OCI-LY3 (cell line): ENCODE results near the gene CASP6.

Experiments used
- H2AFZ ChIP-seq: fragments of 200-600, 300-600 bp; shearing (Covaris generic); 2 replicates; pipeline ENCODE4 v1.6.0; 2014; ENCODE audit warnings: antibody characterized with exemption, low read depth, low read length
- H3K27ac ChIP-seq: fragments of 200-600, 300-600 bp; sonication (generic); 2 replicates; pipeline ENCODE4 v1.5.1; 2014; ENCODE audit warnings: mild to moderate bottlenecking, low read length, moderate library complexity, mixed read lengths
- H3K27me3 ChIP-seq: fragments of 200-600, 300-600 bp; sonication (generic); 2 replicates; pipeline ENCODE4 v1.6.1; 2014; ENCODE audit warnings: low read depth, low read length, mixed read lengths
- H3K36me3 ChIP-seq: fragments of 200-600, 300-600 bp; sonication (generic); replicated peaks from 2 replicates; pipeline ENCODE3; 2014; ENCODE audit warnings: low read depth, low read length, mixed read lengths
- H3K4me1 ChIP-seq: fragments of 300-600, 200-600 bp; sonication (generic); 2 replicates; pipeline ENCODE4 v1.6.1; 2014; ENCODE audit warnings: low read length, mixed read lengths
- H3K4me2 ChIP-seq: fragments of 200-600, 300-600 bp; sonication (generic); 2 replicates; pipeline ENCODE4 v1.6.1; 2014; ENCODE audit warnings: low read length, mixed read lengths
- H3K4me3 ChIP-seq: fragments of 300-600, 200-600 bp; sonication (generic); 2 replicates; pipeline ENCODE4 v1.5.1; 2014; ENCODE audit warnings: antibody characterized with exemption, mild to moderate bottlenecking, low read length, moderate library complexity
- H3K79me2 ChIP-seq: fragments of 300-600, 200-600 bp; shearing (Covaris generic); 2 replicates; pipeline ENCODE4 v1.6.1; 2014; ENCODE audit warnings: mild to moderate bottlenecking, low read length, mixed read lengths
- H3K9ac ChIP-seq: fragments of 300-600, 200-600 bp; shearing (Covaris generic); 2 replicates; pipeline ENCODE4 v1.6.0; 2014; ENCODE audit warnings: mild to moderate bottlenecking, low read length, moderate library complexity
- H3K9me3 ChIP-seq: fragments of 200-600, 300-600 bp; shearing (Covaris generic); 2 replicates; pipeline ENCODE4 v1.6.1; 2014; ENCODE audit warnings: low read length, mixed read lengths; ENCODE audit not compliant: insufficient read depth
- H4K20me1 ChIP-seq: fragments of 200-600, 300-600 bp; sonication (generic); 2 replicates; pipeline ENCODE4 v1.6.1; 2016; ENCODE audit warnings: low read length, mixed read lengths; ENCODE audit not compliant: insufficient read depth
- EZH2phosphoT487 ChIP-seq: fragments of 200-600 bp; shearing (Covaris generic); IDR thresholded peaks from 2 replicates; pipeline ENCODE4 v1.6.1; 2018; ENCODE audit warnings: antibody characterized with exemption, mixed run types, low read depth
- TF ChIP-seq, protein P1 (sequence below): fragments of 200-600, 300-600 bp; sonication (generic); IDR thresholded peaks from 2 replicates; pipeline ENCODE4 v1.5.1; 2014; ENCODE audit warnings: antibody characterized with exemption, low read length, low read depth

Gene CASP6

DNA sequence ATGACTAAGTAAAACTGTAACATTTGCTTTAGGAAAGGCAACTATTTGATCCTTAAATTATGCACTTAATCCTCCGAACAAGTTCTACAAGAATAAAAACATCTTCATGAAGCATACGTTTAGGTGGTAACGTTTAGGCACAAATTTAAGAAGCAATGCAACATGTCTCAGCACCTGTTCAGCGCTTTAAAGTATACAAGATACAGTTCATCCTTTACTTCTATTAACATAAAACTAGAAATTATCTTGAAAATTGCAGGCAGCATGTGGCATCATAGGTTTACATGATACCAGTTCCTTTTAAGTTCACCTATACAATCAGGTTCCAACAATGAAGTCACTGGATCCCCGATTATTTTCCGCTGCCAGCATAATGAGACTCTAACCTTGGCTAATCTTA is 25.1 kb upstream of the CASP6 start:
- Histone ChIP-seq H3K4me2 (peak overlapping the region; percentile 86), H3K9me3 (no peaks in the 10 kb centered on the region), H3K36me3 (peaks cover 4% of the 10 kb centered on the region), H3K4me1 (peaks cover 18% of the 10 kb centered on the region), H3K9ac (no peak overlapping the region), H2AFZ (no peak overlapping the region), H3K79me2 (peaks cover 6% of the 10 kb centered on the region), H4K20me1 (no peaks in the 10 kb centered on the region), H3K4me3 (peak overlapping the region; percentile 92), H3K27ac (no peak overlapping the region), H3K27me3 (no peaks in the 10 kb centered on the region)
- TF ChIP-seq EZH2phosphoT487: no peak
- TF ChIP-seq, protein P1, sequence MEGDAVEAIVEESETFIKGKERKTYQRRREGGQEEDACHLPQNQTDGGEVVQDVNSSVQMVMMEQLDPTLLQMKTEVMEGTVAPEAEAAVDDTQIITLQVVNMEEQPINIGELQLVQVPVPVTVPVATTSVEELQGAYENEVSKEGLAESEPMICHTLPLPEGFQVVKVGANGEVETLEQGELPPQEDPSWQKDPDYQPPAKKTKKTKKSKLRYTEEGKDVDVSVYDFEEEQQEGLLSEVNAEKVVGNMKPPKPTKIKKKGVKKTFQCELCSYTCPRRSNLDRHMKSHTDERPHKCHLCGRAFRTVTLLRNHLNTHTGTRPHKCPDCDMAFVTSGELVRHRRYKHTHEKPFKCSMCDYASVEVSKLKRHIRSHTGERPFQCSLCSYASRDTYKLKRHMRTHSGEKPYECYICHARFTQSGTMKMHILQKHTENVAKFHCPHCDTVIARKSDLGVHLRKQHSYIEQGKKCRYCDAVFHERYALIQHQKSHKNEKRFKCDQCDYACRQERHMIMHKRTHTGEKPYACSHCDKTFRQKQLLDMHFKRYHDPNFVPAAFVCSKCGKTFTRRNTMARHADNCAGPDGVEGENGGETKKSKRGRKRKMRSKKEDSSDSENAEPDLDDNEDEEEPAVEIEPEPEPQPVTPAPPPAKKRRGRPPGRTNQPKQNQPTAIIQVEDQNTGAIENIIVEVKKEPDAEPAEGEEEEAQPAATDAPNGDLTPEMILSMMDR: no peak

DNA sequence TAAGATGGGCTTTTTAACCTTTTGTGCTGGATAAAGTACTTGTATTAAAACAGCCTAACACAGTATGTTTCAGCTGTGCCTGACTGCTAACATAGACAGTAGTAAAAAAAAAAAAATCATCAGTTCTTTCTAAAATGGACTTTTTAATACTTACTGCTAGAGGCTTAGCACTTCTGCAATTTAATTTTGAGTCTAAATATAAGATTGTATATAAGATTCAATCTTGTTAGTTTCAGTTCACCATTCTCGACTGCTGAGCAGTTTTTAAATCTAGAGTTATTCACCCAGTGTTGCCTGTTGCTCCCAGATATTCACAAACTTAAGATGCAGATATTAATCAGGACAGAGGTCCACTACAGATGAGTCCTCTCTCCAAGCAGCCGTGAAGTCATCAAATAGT is 19.9 kb upstream of the CASP6 start:
- TF ChIP-seq, protein P1: no peak
- no peak for TF ChIP-seq EZH2phosphoT487
- H3K27me3 ChIP-seq: no peaks in the 10 kb centered on the region
- no peak overlapping the region for H2AFZ ChIP-seq
- H3K27ac ChIP-seq: no peak overlapping the region
- H3K4me3 ChIP-seq: no peak overlapping the region
- no peaks in the 10 kb centered on the region for H3K9me3 ChIP-seq
- no peaks in the 10 kb centered on the region for H4K20me1 ChIP-seq
- H3K4me1 ChIP-seq: peaks cover 12% of the 10 kb centered on the region
- H3K36me3 ChIP-seq: peaks cover 6% of the 10 kb centered on the region
- peaks cover 8% of the 10 kb centered on the region for H3K79me2 ChIP-seq
- peak overlapping the region; percentile 23; the same call in 1 of the 2 replicates for H3K4me2 ChIP-seq
- no peak overlapping the region for H3K9ac ChIP-seq

DNA sequence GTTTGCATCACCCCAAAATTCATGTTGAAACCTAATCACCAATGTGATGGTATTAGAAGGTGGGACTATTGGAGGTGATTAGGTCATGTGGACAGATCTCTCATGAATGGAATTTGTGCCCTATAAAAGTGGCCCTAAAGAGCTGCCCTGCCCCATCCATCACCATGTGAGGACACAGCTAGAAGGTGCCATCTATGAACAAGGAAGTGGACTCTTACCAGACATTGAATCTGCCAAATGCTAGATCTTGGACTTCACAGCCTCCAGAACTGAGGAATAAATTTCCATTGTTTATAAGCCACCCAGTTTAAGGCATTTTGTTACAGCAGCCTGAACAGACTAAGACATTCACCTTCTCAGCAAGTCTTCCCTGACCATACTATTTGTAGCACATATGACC is 19.1 kb upstream of the CASP6 start:
- Histone ChIP-seq H3K9ac (no peak overlapping the region), H4K20me1 (no peaks in the 10 kb centered on the region), H3K79me2 (peaks cover 8% of the 10 kb centered on the region), H3K36me3 (peaks cover 6% of the 10 kb centered on the region), H3K4me3 (no peak overlapping the region), H3K4me1 (peaks cover 10% of the 10 kb centered on the region), H3K4me2 (no peak overlapping the region), H3K27ac (no peak overlapping the region), H3K9me3 (no peaks in the 10 kb centered on the region), H2AFZ (no peak overlapping the region), H3K27me3 (no peaks in the 10 kb centered on the region)
- TF ChIP-seq, protein P1: no peak
- TF ChIP-seq EZH2phosphoT487: no peak

DNA sequence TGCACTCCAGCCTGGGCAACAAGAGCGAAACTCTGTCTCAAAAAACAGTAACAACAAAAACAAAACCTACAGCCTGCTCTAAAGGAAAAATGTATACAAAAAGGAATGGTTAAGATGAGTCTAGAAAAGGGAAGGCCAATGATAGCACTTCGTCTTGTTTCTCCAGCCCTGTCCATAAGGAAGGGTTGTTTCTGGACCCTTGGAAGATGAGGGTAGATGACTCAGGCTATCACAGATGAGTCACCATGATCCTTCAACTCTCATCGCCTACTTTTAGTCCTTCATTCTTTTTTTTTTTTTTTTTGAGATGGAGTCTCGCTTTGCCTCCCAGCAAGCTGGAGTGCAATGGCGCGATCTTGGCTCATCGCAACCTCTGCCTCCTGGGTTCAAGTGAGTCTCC is 17.8 kb upstream of the CASP6 start:
- no peak overlapping the region for H3K27ac ChIP-seq
- no peak overlapping the region for H3K4me3 ChIP-seq
- no peak overlapping the region for H3K9ac ChIP-seq
- no peaks in the 10 kb centered on the region for H3K9me3 ChIP-seq
- H2AFZ ChIP-seq: no peak overlapping the region
- peaks cover 8% of the 10 kb centered on the region for H3K79me2 ChIP-seq
- peaks cover 10% of the 10 kb centered on the region for H3K4me1 ChIP-seq
- H3K4me2 ChIP-seq: no peak overlapping the region
- H4K20me1 ChIP-seq: no peaks in the 10 kb centered on the region
- TF ChIP-seq EZH2phosphoT487: no peak
- TF ChIP-seq, protein P1: no peak
- no peaks in the 10 kb centered on the region for H3K27me3 ChIP-seq
- peaks cover 6% of the 10 kb centered on the region for H3K36me3 ChIP-seq
